Progenitor cell of endocrine pancreas (in vitro differentiated cells): ENCODE measurements around the gene PPIC. TPM values are rescaled to one million over a fixed set of nuclear protein-coding genes. Genes with fewer than 3 reads are reported as not detected.

ENCODE experiments used
- DNase-seq: peaks from one replicate; pipeline ENCODE4 v3.0.0; 2021; ENCODE audit warnings: low spot score; ENCODE audit not compliant: unreplicated experiment
- H3K27ac Mint-ChIP-seq: 2 replicates; pipeline ENCODE4 v1.8.0; 2021; ENCODE audit warnings: mild to moderate bottlenecking, moderate library complexity, mixed read lengths
- H3K27me3 Mint-ChIP-seq: 2 replicates; pipeline ENCODE4 v1.8.0; 2021; ENCODE audit warnings: mixed read lengths
- H3K36me3 Mint-ChIP-seq: 2 replicates; pipeline ENCODE4 v1.8.0; 2022; ENCODE audit warnings: mixed read lengths; ENCODE audit not compliant: insufficient read depth
- H3K4me1 Mint-ChIP-seq: 2 replicates; pipeline ENCODE4 v1.8.0; 2021; ENCODE audit warnings: low read depth, mixed read lengths
- H3K4me3 Mint-ChIP-seq: 2 replicates; pipeline ENCODE4 v1.8.0; 2021; ENCODE audit warnings: low read depth, mild to moderate bottlenecking, moderate library complexity, mixed read lengths
- H3K9me3 Mint-ChIP-seq: 2 replicates; pipeline ENCODE4 v1.8.0; 2021; ENCODE audit warnings: low read depth, mixed read lengths
- long read RNA-seq: library from polyadenylated mRNA; unstranded; transcript quantifications from one replicate; pipeline ENCODE4 v2.0.0, GENCODE V29; 2020
- total RNA-seq: library from RNA; stranded (reverse); gene quantifications from 2 replicates; pipeline ENCODE4 v1.2.1, GENCODE V29; 2021
- TF ChIP-seq, protein P1 (sequence below): fragments of 200-600 bp; sonication (generic); IDR thresholded peaks from one replicate; pipeline ENCODE4 v1.5.0; 2021; ENCODE audit warnings: antibody characterized with exemption, mild to moderate bottlenecking; ENCODE audit not compliant: unreplicated experiment

PPIC gene
- total RNA-seq: 21.0 and 26.0 TPM in 2 replicates
- long read RNA-seq, transcript PPIC-201 (5 exons, 1,380 nt): major isoform, 92 of 96 reads
- long read RNA-seq, partial matches to known transcripts: 0 of 96 reads
- long read RNA-seq, other reads (novel, unspliced or antisense): 4 of 96 reads

DNA sequence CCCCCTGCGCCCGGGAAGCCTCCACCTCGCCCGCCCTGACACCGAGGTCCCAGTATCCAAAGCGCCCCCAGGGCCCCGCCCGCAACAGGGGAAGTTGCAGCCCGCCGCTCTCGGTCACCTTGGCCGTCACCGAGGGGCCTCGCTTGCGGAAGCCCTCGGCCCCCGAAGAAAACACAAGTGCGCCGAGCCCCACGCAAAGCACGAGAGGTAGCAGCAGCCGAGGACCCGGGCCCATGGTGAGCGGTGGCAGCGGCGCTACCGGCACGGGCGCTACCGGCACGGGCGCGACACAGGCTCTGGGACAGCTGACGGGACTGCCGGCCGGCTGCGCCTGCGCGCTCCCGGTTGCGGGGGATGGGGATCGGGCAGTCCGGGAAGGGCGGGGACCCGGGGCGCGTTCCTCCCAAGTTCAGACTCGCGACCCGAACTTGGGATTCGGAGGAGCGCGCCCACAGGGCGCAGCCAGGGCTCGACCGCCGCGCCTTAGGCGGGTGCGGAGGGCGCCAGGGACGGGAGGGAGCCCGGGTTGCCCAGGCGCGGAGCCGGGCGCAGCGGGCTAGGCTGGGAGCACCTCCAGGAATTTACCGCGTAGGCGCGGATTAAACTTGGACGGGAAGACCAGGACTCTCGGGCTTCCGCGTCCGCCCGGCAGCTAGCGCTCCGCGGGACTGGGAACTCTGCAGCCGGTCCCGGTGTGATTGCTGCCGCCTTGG, at the start of gene PPIC:
Gene PPIC, minus strand, starts transcription at position 335 of the 713 bp plus-strand sequence. Its CDS starts 100 bp downstream, at position 235.
- H3K36me3 Mint-ChIP-seq: no peaks in the 10 kb centered on the region
- H3K4me3 Mint-ChIP-seq: peak within 1 kb of the TSS; percentile 78
- peaks cover 8% of the 10 kb centered on the region for H3K4me1 Mint-ChIP-seq
- peak within 1 kb of the TSS; percentile 67 for H3K27ac Mint-ChIP-seq
- peak; percentile 79 for DNase-seq
- H3K9me3 Mint-ChIP-seq: no peaks in the 10 kb centered on the region
- peaks cover 51% of the 10 kb centered on the region for H3K27me3 Mint-ChIP-seq
- TF ChIP-seq, protein P1, sequence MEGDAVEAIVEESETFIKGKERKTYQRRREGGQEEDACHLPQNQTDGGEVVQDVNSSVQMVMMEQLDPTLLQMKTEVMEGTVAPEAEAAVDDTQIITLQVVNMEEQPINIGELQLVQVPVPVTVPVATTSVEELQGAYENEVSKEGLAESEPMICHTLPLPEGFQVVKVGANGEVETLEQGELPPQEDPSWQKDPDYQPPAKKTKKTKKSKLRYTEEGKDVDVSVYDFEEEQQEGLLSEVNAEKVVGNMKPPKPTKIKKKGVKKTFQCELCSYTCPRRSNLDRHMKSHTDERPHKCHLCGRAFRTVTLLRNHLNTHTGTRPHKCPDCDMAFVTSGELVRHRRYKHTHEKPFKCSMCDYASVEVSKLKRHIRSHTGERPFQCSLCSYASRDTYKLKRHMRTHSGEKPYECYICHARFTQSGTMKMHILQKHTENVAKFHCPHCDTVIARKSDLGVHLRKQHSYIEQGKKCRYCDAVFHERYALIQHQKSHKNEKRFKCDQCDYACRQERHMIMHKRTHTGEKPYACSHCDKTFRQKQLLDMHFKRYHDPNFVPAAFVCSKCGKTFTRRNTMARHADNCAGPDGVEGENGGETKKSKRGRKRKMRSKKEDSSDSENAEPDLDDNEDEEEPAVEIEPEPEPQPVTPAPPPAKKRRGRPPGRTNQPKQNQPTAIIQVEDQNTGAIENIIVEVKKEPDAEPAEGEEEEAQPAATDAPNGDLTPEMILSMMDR: no peak

GRCh38 chr5:123085638-123086286, 49.2 kb upstream of the PPIC start:
- Mint-ChIP-seq H3K4me3 (no peak overlapping the region), H3K27me3 (peaks cover 89% of the 10 kb centered on the region), H3K27ac (peak overlapping the region; percentile 51), H3K36me3 (no peaks in the 10 kb centered on the region), H3K4me1 (peaks cover 26% of the 10 kb centered on the region), H3K9me3 (no peaks in the 10 kb centered on the region)
- no peak for DNase-seq
- TF ChIP-seq, protein P1: no peak

GRCh38 chr5:123084730-123085605, 48.4 kb upstream of the PPIC start:
- Mint-ChIP-seq H3K36me3 (no peaks in the 10 kb centered on the region), H3K27me3 (peaks cover 93% of the 10 kb centered on the region), H3K4me1 (peaks cover 26% of the 10 kb centered on the region), H3K4me3 (no peak overlapping the region), H3K27ac (no peak overlapping the region), H3K9me3 (no peaks in the 10 kb centered on the region)
- DNase-seq: no peak
- TF ChIP-seq, protein P1: no peak

GRCh38 chr5:123083298-123083697, 46.8 kb upstream of the PPIC start:
- no peaks in the 10 kb centered on the region for H3K36me3 Mint-ChIP-seq
- TF ChIP-seq, protein P1: no peak
- H3K4me3 Mint-ChIP-seq: no peak overlapping the region
- no peak for DNase-seq
- H3K27me3 Mint-ChIP-seq: peaks cover 89% of the 10 kb centered on the region
- peaks cover 22% of the 10 kb centered on the region for H3K4me1 Mint-ChIP-seq
- no peak overlapping the region for H3K27ac Mint-ChIP-seq
- H3K9me3 Mint-ChIP-seq: no peaks in the 10 kb centered on the region

DNA sequence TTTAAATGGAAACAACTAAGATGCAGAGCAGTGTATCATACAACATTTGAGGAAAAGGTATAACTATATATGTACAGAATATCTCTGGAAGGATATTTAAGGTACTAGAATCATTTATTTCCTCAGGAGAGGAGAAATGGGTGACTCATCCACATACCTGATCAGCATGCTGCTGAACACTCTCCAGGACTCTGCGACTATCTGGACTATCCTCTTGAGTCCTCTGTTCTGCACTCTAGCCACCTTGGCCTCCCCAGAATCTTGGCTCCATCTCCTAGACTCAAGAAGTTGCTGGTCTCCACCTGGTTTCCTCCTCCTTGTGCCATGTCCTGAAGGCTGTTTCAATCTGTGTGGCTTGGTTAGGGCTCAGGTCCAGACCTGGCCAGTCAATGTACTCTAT, 43.7 kb upstream of the PPIC start:
- H3K36me3 Mint-ChIP-seq: no peaks in the 10 kb centered on the region
- H3K9me3 Mint-ChIP-seq: no peaks in the 10 kb centered on the region
- H3K4me3 Mint-ChIP-seq: no peak overlapping the region
- peaks cover 3% of the 10 kb centered on the region for H3K4me1 Mint-ChIP-seq
- no peak for DNase-seq
- H3K27me3 Mint-ChIP-seq: peaks cover 71% of the 10 kb centered on the region
- H3K27ac Mint-ChIP-seq: no peak overlapping the region
- TF ChIP-seq, protein P1: no peak
